Testis (tissue), 3 donors: ENCODE results near the gene KCND3. TPM values are rescaled to one million over a fixed set of nuclear protein-coding genes. Genes with fewer than 3 reads are reported as not detected.
"Not testable (repeated sequence)": the region's sequence is repeated elsewhere in the genome, so short reads cannot be mapped to it uniquely, and the experiment has no call there.

Experiments used
- DNase-seq: peaks from one replicate; pipeline ENCODE4 v3.0.0-alpha.2; 2019
- H3K27ac ChIP-seq, 2 donors: fragments of 200-600 bp; sonication (generic); one replicate each; pipeline ENCODE4 v1.5.1; 2019
- H3K27me3 ChIP-seq: fragments of 200-600 bp; sonication (generic); one replicate; pipeline ENCODE4 v1.5.1; 2019
- H3K36me3 ChIP-seq: fragments of 200-600 bp; sonication (generic); one replicate; pipeline ENCODE4 v1.5.1; 2017; ENCODE audit warnings: low read depth; ENCODE audit errors: missing control alignments
- H3K4me1 ChIP-seq: fragments of 200-600 bp; sonication (generic); one replicate; pipeline ENCODE4 v1.5.1; 2019
- H3K4me3 ChIP-seq, 2 donors: fragments of 200-600 bp; sonication (generic); one replicate each; pipeline ENCODE4 v1.5.1; 2017 to 2019
- H3K9me3 ChIP-seq: fragments of 200-600 bp; sonication (generic); one replicate; pipeline ENCODE4 v1.5.1; 2017
- POLR2A ChIP-seq: fragments of 450-650 bp; IDR thresholded peaks from one replicate; pipeline ENCODE4 v1.6.1; 2017; ENCODE audit warnings: antibody characterized with exemption, mild to moderate bottlenecking, moderate library complexity
- WGBS, 2 donors: methylation state at CpG; one replicate each; pipeline ENCODE4 v1.1.5; 2018; 5-methylcytosine and 5-hydroxymethylcytosine counted together
- intact Hi-C: fragments of 100-400 bp; cut with DNase I; formaldehyde crosslinking; loops from one replicate; pipeline ENCODE4 v1.15.1; 2023; ENCODE audit warnings: low total_unique reads
- polyA plus RNA-seq: library from polyadenylated mRNA; stranded (reverse); fragments of 350-450 nt; fragmentation: Illumina TruSeq; extraction: RNeasy Lipid Tissue Mini Kit (QIAGEN cat#74804); gene quantifications from one replicate; pipeline ENCODE4 v1.2.3, GENCODE V29; 2014; ENCODE audit warnings: low read depth, low replicate concordance; ENCODE audit not compliant: insufficient read depth
- total RNA-seq, 2 donors: library from RNA; depleted of rRNA; stranded (reverse); fragments of >200 nt; gene quantifications; one replicate each; pipeline ENCODE4 v1.2.3, GENCODE V29; 2016
- TF ChIP-seq, protein P1 (sequence below), 3 experiments: fragments of 450-650 bp in 2 of 3; fragments of 200-600 bp in 1 of 3; sonication (generic) in 1 of 3; IDR thresholded peaks; one replicate each; pipeline ENCODE4 v1.5.1; 2016 to 2019; ENCODE audit warnings: antibody characterized with exemption in 3 of 3, mild to moderate bottlenecking in 2 of 3, moderate library complexity in 1 of 3

KCND3 gene
- total and polyA plus RNA-seq, 3 donors from 2014 or later, result 5.5 to 6.6 (median 6.0) TPM

DNA sequence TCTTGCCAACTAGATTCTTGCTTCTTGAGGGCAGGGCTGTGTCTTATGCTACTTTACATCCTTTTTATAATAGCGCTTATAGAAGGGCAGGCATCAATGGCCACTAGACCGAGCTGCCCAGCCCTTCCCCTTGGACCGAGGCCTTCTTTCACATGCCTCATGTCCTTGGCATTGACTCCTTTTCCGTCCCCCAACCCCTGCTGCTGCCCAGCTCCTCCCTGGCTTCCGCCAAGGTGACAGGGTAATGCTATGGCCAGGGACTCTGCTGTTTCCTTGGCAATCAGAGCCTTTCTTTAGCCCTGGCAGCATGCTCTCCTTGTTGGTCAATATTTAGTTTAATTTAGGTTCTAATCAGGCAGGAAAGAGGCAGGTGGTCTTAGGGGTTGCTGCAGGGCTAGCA lies 185.5 kb downstream of the KCND3 start:
- Histone ChIP-seq H3K9me3 (no peaks in the 10 kb centered on the region), H3K36me3 (no peaks in the 10 kb centered on the region), H3K27ac (no peak overlapping the region), H3K4me3 (no peak overlapping the region), H3K4me1 (no peaks in the 10 kb centered on the region), H3K27me3 (no peaks in the 10 kb centered on the region)
- WGBS, 2 donors, result 88 to 92% methylated on average over 5 of the region's 5 CpGs
- DNase-seq, result no peak
- intact Hi-C loops, result no loop called here
- TF ChIP-seq, protein P1, sequence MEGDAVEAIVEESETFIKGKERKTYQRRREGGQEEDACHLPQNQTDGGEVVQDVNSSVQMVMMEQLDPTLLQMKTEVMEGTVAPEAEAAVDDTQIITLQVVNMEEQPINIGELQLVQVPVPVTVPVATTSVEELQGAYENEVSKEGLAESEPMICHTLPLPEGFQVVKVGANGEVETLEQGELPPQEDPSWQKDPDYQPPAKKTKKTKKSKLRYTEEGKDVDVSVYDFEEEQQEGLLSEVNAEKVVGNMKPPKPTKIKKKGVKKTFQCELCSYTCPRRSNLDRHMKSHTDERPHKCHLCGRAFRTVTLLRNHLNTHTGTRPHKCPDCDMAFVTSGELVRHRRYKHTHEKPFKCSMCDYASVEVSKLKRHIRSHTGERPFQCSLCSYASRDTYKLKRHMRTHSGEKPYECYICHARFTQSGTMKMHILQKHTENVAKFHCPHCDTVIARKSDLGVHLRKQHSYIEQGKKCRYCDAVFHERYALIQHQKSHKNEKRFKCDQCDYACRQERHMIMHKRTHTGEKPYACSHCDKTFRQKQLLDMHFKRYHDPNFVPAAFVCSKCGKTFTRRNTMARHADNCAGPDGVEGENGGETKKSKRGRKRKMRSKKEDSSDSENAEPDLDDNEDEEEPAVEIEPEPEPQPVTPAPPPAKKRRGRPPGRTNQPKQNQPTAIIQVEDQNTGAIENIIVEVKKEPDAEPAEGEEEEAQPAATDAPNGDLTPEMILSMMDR (IDR thresholded peaks at IDR 0.05), result no peak
- TF ChIP-seq POLR2A, result no peak

GRCh38 chr1:111802984-111803383 lies 186.5 kb downstream of the KCND3 start:
- H3K4me3 ChIP-seq, result no peak overlapping the region
- intact Hi-C loops, result no loop called here
- H3K27me3 ChIP-seq, result no peaks in the 10 kb centered on the region
- TF ChIP-seq POLR2A, result no peak
- TF ChIP-seq, protein P1 (IDR thresholded peaks at IDR 0.05), result no peak
- no peaks in the 10 kb centered on the region for H3K9me3 ChIP-seq
- no peaks in the 10 kb centered on the region for H3K36me3 ChIP-seq
- H3K27ac ChIP-seq, result no peak overlapping the region
- 82 to 98% methylated on average over 5 of the region's 5 CpGs for WGBS, 2 donors
- no peaks in the 10 kb centered on the region for H3K4me1 ChIP-seq
- no peak for DNase-seq

DNA sequence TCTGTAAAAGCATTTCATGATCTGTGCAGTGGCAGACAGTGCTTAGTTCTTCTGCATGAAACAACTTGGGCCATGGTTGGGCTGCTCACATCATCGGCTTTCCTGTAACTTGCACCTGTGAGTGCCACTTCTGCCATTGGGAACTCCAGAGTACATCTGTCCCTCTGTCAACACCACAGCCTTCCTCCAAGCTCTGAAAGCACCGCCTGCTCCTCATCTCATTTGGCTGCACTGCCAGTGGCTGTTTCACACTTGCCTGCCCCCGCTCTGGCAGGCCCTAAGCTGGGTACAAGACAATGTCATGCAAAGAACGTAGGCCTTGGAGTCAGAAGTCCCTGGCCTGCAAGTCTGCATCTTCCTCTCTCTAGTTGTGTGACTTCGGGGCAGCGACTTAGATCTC lies 187.4 kb downstream of the KCND3 start:
- no peaks in the 10 kb centered on the region for H3K27me3 ChIP-seq
- 90 to 95% methylated on average over 6 of the region's 6 CpGs for WGBS, 2 donors
- no peak overlapping the region for H3K27ac ChIP-seq
- H3K4me3 ChIP-seq, result no peak overlapping the region
- intact Hi-C loops, result no loop called here
- TF ChIP-seq, protein P1 (IDR thresholded peaks at IDR 0.05), result no peak
- TF ChIP-seq POLR2A, result no peak
- H3K36me3 ChIP-seq, result no peaks in the 10 kb centered on the region
- H3K9me3 ChIP-seq, result no peaks in the 10 kb centered on the region
- no peak for DNase-seq
- no peaks in the 10 kb centered on the region for H3K4me1 ChIP-seq

DNA sequence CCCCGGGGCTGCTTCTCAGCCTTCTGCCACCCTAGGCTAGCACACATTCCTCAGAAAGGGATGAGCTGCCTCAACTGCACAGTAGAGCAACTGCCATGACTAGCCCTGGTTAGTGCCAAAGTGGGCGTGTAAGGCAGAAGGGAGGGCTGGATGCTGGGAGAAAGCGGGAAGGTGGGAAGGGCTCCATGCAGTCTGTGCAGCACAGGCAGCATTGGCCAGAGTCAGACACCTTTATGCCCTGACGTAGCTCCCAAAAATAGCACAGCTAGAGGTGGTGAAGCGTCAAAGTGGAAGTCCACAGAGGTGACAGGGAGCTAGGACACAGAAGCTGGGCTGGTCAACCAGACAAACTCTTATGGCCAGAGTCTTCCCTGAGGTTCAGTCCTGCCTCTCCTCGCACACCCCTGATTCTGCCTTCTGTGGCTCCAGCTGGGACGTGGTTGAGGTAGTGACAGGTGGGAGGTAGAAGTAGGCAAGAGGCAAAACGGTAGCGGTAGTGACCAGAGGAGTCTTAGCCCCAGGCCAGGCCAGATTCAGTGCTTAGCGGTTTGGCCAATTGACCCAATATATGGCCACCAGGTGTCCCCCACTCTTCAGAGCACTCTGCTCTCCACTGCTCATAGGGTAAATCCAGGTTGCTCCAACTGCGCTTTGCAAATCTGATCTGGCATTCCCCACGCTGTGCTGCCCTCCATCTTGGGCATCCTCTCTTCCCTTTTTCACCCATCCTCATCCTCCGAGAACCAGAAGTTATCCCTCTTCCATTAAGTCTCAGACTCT lies 188.2 kb downstream of the KCND3 start:
- H3K36me3 ChIP-seq, result no peaks in the 10 kb centered on the region
- no peak for TF ChIP-seq POLR2A
- TF ChIP-seq, protein P1 (IDR thresholded peaks at IDR 0.05), result no peak
- H3K9me3 ChIP-seq, result no peaks in the 10 kb centered on the region
- intact Hi-C loops, result no loop called here
- no peaks in the 10 kb centered on the region for H3K27me3 ChIP-seq
- H3K27ac ChIP-seq, result no peak overlapping the region
- no peak for DNase-seq
- 83 to 87% methylated on average over 13 of the region's 13 CpGs for WGBS, 2 donors
- no peak overlapping the region for H3K4me3 ChIP-seq
- H3K4me1 ChIP-seq, result no peaks in the 10 kb centered on the region

DNA sequence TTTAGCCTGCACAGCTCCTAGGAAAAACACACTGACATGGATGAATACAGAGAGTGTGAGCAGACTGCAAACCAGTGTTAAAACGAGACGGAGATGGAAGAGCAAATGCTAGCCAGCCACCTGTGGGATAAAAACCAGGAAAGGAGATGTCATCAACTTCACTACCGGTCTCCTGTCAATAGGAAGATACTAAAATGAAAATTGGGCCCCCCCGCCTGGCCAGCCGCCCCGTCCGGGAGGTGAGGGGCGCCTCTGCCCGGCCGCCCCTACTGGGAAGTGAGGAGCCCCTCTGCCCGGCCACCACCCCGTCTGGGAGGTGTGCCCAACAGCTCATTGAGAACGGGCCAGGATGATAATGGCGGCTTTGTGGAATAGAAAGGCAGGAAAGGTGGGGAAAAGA lies 189.7 kb downstream of the KCND3 start:
- WGBS, 2 donors, result 90 to 93% methylated on average over 4 to 5 of the region's 14 CpGs

More for the DNA sequence above, 189.7 kb downstream of the KCND3 start:
- intact Hi-C loops, H3K27me3 ChIP-seq, H3K36me3 ChIP-seq, H3K4me1 ChIP-seq, H3K4me3 ChIP-seq, H3K27ac ChIP-seq, DNase-seq, H3K9me3 ChIP-seq: not testable (repeated sequence)
